ELF-1 (cell line): ENCODE results near the gene FIG4.
A peak's percentile ranks its signal among the peaks of the same experiment; 100 is the strongest.
"Not testable (repeated sequence)": the region's sequence is repeated elsewhere in the genome, so short reads cannot be mapped to it uniquely, and the experiment has no call there.

ENCODE experiments used
- DNase-seq: peaks from one replicate; pipeline ENCODE4 v3.0.0-alpha.2; 2016; ENCODE audit warnings: low read depth, low spot score

The FIG4 gene

GRCh38 chr6:109702791-109703190 is 11.7 kb downstream of the FIG4 start:
- no peak for DNase-seq

DNA sequence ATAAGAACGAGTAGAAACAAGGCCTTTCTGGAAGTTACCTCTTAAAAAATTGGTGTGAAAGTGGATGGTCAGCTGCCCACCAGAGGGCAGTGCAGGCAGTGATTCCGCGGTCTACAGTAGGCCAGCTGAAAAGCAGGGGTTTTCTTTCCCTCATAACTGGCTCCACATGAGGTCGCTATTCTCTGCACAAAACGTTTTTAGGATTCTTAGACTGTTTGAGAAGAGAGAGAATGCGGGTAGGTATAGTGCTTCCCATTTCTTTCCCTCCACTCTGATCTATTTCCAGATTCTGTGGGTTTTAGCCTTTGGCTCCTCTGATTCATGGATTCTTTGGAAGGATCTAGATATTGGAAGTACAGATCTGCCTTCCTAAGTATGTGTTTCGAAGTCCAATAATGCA is 14.2 kb downstream of the FIG4 start:
- peak; percentile 90 for DNase-seq

GRCh38 chr6:109706513-109706912 is 15.4 kb downstream of the FIG4 start:
- no peak for DNase-seq

DNA sequence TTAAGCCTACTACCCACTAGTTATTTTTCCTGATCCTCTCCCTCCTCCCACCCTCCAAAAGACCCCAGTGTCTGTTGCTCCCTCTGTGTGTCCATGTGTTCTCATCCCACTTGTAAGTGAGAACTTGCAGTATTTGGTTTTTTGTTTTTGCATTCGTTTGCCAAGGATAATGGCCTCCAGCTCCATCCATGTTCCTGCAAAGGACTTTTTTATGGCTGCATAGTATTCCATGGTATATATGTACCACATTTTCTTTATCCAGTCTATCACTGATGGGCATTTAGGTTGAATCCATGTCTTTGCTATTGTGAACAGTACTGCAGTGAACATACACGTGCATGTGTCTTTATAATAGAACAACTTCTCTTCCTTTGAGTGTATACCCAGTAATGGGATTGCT is 17.0 kb downstream of the FIG4 start:
- DNase-seq = not testable (repeated sequence)

DNA sequence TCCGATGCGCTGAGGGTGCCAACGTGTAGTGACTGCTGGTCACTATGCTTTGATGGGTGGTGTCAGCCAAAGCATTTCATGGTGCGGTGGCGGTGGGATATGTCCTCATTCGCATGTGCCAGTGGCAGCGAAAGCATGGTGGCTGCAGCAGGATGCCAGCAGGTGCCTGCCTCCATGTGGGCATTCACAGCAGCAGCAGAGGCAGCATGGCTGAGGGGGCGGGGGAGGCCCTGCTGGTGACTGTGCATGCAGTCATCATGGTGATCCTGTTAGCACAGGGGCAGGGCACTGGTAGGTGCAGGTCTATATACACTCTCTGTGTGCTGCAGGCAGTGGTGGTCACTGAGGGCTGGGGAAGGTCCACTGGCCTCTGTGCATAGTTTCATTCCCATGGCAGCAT is 22.0 kb downstream of the FIG4 start:
- no peak for DNase-seq

DNA sequence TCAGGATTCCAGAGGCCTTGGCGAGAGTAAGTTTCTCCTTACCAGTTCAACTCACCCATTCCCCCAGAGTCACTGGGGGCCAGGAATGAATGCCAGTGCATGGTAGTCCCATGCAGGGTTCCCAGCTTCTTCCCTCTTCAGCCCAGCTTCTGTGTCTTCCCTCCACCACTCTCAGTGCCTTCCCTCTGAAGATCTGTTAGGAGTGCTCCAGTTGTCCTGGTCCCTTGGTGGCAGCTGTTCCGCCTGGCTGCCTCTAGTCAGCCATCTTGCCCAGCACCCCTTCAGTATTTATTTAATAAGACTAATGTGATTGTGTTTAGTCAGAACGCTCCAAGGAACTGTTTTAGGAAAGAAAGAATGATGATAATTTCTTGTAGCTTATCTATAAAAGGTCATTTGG is 23.1 kb downstream of the FIG4 start:
- no peak for DNase-seq

- no peak for DNase-seq
Measured at GRCh38 chr6:109714611-109715010, 23.5 kb downstream of the FIG4 start.

GRCh38 chr6:109715616-109716015 is 24.5 kb downstream of the FIG4 start:
- no peak for DNase-seq

DNA sequence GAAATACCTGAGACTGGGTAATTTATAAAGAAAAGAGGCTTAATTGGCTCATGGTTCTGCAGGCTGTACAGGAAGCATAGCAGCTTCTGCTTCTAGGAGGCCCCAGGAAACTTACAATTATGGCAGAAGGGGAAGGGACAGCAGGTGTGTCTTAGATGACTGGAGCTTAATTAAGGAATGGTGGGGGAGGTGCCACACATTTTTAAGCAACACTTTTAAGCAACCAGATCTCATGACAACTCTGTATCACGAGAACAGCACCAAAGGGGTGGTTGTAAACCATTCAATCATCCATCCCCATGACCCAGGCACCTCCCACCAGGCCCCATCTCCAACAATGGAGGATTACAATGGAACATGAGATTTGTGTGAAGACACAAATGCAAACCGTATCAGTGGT is 26.9 kb downstream of the FIG4 start:
- DNase-seq = no peak

DNA sequence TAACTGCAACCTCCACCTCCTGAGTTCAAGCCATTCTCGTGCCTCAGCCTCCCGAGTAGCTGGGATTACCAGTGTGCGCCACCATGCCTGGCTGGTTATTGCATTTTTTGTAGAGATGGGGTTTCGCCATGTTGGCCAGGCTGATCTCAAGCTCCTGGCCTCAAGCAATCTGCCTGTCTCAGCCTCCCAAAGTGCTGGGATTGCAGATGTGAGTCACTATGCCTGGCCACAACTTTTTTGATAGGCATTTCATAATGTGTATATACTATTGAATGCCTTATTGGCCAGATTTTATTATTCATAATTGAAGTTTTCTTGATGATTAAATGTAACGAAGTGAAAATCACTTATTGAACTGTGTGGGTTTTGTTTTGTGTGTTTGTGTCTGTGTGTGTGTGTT is 27.9 kb downstream of the FIG4 start:
- no peak for DNase-seq

- no peak for DNase-seq
Measured at GRCh38 chr6:109720311-109720710, 29.2 kb downstream of the FIG4 start.

GRCh38 chr6:109722011-109722410 is 30.9 kb downstream of the FIG4 start:
- no peak for DNase-seq

GRCh38 chr6:109722564-109723254 is 31.6 kb downstream of the FIG4 start:
- no peak for DNase-seq

DNA sequence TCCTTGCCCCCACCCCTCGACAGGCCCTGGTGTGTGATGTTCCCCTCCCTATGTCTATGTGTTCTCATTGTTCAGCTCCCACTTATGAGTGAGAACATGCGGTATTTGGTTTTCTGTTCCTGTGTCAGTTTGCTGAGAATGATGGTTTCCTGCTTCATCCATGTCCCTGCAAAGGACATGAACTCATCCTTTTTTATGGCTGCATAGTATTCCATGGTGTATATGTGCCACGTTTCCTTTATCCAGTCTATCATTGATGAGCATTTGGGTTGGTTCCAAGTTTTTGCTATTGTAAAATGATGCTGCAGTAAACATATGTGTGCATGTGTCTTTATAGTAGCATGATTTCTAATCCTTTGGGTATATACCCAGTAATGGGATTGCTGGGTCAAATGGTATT is 34.2 kb downstream of the FIG4 start:
- not testable (repeated sequence) for DNase-seq

GRCh38 chr6:109736273-109737025 is 45.4 kb downstream of the FIG4 start:
- no peak for DNase-seq

- no peak for DNase-seq
Measured at GRCh38 chr6:109738255-109738654, 47.2 kb downstream of the FIG4 start.

DNA sequence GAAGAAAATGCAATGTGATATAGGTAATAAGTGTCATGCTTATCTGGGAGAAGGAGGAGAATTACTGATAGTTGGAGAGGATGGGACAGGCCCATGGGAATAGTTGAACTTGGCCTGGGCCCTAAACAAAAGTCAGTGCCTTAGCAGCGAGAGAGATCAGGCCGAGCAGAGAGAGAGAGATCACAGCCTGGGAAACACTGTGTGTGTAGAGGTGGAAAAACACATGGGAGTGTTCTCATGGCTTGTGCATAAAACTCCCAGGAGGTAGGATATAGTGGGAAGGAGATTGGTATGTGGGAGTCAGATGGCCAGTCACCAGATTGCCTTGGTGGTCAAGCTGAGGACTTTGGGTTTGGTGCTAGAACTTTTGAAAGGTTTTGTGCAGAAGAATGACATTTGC is 47.6 kb downstream of the FIG4 start:
- no peak for DNase-seq

DNA sequence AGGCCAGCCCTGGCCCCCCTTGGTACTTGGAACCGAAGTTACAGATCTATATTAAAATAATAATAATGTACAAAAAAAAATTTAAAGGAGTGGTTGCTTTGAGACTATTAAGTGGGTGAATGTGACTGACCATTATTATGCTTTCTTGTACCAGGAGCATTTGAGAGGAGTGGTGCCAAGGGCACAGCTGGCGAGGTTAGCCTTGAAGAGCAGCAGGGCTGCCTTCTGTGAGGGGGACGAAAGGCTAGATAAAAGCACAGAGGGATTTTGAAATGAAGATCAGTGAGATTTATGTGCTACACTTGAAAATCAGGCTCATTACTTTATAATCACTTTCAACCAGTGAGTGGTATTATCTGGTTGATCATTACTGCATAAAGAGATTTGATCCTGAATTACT is 48.6 kb downstream of the FIG4 start:
- no peak for DNase-seq

- DNase-seq = no peak
Measured at GRCh38 chr6:109740787-109741186, 49.7 kb downstream of the FIG4 start.

DNA sequence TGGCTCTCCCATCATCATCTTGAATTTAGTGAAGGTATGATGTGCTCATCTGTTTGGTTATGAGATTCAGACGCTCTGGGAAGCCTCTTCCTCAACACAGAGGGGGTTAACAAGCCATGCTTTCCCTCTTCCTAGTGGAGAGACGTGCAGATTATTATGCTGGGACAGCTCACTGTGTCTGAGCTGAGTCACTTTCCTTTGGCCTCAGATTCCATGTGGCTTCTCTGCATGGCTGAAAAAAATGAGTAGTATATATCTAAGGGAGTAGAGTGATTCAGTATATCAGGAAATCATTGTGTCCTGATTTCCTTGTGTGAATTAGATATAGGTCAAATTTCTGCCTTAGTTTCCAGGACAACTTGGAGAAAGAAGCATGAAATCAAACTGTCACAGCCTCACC is 52.6 kb downstream of the FIG4 start:
- no peak for DNase-seq

GRCh38 chr6:109744779-109745178 is 53.7 kb downstream of the FIG4 start:
- DNase-seq = not testable (repeated sequence)

GRCh38 chr6:109747221-109747620 is 56.1 kb downstream of the FIG4 start:
- DNase-seq = no peak
